Measurements from ENCODE around the gene MAGI1.

Gene MAGI1

DNA sequence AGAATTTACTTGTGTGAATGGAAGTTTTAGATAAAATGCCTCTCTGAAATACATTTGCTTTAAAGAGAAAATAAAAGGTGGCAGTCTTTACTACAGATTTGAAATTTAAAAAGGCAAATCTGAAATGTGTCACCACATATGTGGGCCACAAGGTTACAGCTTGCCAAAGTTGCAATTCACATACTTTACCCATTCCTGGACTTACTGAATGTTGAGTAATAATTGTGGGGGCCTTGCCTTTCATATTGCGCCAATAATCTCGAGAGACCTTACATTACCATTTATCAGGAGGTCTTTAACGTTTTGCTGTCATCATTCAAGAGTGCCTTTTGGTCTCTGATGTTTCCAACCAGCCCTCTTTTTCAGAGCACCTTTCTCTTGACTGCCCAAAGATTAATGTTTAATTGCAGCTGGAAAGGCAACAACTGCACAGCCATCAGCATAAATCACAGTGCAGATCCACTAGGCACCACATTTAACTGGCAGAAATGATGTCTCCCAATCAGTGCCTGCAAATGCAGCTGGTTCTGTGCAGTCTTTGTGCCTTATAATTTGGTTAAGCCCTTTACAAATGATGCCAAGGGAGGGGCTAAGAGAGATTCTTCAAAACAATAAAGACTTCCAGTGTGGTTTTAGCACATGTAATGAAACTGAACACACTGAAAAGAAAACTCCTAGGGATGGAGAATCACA, 206.8 kb downstream of the MAGI1 start:
- DNase-seq (ENCODE audit: low read depth) = no peak

GRCh38 chr3:65830948-65831732, 207.6 kb downstream of the MAGI1 start:
- no peak for DNase-seq (ENCODE audit: low read depth)

- no peak for DNase-seq (ENCODE audit: low read depth)
Observed at GRCh38 chr3:65829228-65829627, 209.5 kb downstream of the MAGI1 start.

DNA sequence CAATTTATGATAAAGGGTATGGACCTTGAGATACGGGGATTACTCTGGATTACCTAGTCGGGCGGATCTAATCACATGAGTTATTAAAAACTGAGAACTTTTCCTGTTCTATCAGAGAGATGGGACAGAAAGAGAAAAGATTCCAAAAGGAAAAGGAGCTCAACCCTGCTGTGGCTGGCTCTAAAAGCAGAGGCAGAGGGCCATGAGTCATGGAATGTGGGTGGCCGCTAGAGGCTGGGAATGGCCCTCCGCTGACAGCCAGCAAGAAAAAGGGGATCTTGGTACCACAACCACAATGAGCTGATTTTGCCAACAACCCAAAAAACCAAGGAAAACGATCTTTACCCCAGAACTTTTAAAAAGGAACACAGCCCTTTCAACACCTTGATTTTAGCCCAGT, 210.0 kb downstream of the MAGI1 start:
- no peak for DNase-seq (ENCODE audit: low read depth)

DNA sequence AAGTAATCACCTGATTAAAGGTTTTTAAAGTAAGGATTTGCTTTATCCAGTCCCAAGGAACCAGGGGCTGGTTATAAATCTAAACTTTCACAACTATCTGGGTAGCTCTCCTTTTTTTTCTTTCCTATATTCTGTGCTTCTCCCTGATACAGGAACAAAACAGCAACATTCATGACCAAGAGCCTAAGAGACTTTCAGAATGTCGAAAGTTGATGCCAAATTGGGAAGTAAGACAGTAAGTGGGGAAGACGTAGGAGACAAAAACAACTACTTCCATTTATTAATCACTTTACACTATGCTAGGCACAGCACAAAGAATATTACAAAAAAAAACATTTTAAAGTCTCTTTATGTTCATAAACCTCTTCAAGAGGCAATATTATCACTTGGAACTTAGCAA, 211.6 kb downstream of the MAGI1 start:
- no peak for DNase-seq (ENCODE audit: low read depth)

GRCh38 chr3:65824166-65824565, 214.6 kb downstream of the MAGI1 start:
- no peak for DNase-seq (ENCODE audit: low read depth)

DNA sequence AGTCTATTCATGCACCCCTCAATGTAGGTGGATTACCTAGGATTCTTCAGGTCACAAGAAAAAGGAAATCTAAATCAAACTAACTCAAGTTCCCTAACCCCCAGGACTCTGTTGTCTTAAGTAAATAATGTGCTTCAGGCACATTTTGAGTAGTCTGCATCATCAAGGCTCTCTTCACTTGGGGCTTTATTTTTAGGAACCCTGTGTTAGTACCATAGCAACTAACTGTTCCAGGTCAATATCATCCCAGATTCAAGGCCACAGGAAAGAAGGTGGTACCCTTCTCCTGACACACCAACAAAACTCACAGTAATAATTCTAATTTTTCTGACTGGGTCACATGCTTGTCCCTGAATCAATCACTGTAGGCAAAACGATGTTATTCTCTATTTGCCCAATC, 218.1 kb downstream of the MAGI1 start:
- DNase-seq (ENCODE audit: low read depth) = no peak

GRCh38 chr3:65819896-65820295, 218.8 kb downstream of the MAGI1 start:
- DNase-seq (ENCODE audit: low read depth) = no peak

DNA sequence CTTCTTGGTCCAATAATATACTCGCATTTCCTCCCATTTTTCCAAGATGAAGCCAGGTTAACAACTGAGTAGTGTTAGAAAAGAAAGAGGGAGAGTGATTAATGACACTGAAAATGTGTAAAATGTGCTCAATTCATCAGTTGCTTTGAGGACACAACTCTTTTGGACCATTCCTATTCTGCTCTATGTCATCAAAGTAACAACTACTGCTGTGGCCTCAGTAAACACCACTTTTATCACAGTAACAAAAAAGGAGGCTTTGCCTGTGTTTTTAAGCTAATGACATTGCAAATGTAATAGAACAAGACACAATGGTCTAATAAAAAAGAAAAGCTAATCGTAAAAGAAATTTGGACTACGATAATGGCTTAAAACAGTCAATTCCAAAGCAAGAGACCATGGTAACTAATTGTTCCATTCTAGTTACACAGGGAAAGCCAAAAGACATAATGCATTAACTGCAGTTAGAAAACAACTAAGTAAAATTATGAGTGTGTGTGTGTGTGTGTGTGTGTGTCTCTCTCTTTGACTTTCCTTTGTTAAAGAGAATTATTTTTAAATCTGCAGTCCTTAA, 221.1 kb downstream of the MAGI1 start:
- DNase-seq (ENCODE audit: low read depth) = no peak

- DNase-seq (ENCODE audit: low read depth) = no peak
Observed at GRCh38 chr3:65816208-65816607, 222.5 kb downstream of the MAGI1 start.

- no peak for DNase-seq (ENCODE audit: low read depth)
Observed at GRCh38 chr3:65814845-65815578, 223.7 kb downstream of the MAGI1 start.

- no peak for DNase-seq (ENCODE audit: low read depth)
Observed at GRCh38 chr3:65811892-65812291, 226.8 kb downstream of the MAGI1 start.

- no peak for DNase-seq (ENCODE audit: low read depth)
Observed at GRCh38 chr3:65811086-65811761, 227.5 kb downstream of the MAGI1 start.

DNA sequence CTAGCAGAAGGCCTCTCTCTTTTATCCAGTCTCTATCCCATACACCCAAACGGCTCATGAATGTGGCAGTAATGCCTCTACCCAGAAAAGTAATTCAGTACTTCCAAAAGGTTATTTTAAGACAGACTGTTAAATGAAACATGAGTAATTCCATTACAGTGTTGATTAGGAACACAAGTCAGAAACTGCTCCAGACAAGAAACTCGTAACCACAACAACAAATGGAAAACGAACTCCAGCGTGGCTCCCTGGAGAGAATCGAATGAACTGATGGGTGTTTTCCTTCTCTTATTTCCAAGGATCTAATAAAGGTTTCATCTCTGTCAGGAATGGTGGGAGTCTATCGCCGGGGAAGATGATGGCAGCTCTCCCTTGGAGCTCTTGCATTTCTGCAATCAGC, 228.4 kb downstream of the MAGI1 start:
- DNase-seq (ENCODE audit: low read depth) = no peak

DNA sequence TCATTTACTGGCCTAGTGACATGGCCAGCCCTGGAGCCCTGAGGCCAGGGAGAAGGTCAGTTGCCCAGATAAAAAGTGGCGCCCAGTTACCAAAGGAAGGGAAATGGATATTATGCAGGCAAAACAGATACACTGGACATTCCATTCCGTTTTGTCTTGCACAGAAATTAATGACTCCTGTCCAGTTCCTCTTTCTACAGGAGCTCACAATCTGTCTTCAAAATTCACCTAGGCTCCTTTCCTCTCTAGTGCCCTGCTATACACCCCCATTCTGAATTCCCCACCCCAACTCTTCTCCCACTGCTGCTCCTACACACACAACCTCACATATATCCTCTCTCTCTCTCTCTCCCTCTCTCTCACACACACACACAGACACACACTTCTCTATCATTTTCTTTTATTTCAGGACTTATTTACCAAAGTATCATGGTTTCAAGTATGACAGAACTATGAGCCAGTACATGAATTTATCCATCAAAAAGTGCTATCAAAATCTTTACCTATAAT, 229.0 kb downstream of the MAGI1 start:
- no peak for DNase-seq (ENCODE audit: low read depth)

DNA sequence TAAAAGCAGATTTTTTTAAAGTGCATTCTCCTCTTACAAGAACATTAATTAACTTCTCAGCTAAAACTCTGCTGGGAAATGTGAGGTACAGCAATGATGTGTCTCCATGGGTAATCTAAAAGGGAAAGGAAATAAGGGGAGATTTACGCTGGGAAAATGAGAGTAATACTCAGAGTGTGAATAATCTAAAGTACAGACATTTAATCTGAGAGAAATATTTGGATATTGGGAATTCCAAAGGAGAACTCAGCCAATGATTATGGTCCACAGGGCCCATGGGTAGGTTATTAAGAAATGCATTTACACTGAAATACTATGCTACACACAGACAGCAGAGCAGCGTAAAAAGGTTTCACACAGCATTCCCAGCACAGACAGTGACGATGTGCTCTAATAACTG, 229.9 kb downstream of the MAGI1 start:
- DNase-seq (ENCODE audit: low read depth) = no peak

- DNase-seq (ENCODE audit: low read depth) = no peak
Observed at GRCh38 chr3:65808407-65808806, 230.3 kb downstream of the MAGI1 start.

- no peak for DNase-seq (ENCODE audit: low read depth)
Observed at GRCh38 chr3:65807225-65807624, 231.5 kb downstream of the MAGI1 start.

- no peak for DNase-seq (ENCODE audit: low read depth)
Observed at GRCh38 chr3:65806600-65806999, 232.1 kb downstream of the MAGI1 start.

DNA sequence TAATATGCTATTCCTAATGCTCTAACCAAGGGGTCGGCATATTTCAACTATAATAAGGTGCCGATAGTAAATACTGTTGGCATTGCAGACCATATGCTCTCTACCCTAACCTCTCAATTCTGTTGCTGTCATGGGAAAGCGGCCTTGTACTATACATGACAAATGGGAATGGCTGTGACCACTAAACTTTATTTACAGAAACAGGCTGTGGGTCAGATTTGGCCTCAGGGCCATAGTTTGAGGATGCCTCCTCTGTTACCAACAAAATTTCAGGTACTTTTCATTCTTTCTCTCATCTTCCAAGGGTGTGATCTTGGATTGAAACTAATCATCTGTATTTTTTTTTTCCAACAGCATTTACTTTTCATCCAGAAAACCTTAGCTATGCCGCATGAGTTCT, 242.0 kb downstream of the MAGI1 start:
- DNase-seq (ENCODE audit: low read depth) = no peak

GRCh38 chr3:65795166-65795565, 243.6 kb downstream of the MAGI1 start:
- DNase-seq (ENCODE audit: low read depth) = no peak

Data from stimulated activated CD4-positive, alpha-beta T cell treated with anti-CD3 and anti-CD28 coated beads, Interleukin-2, amount 100 ng/mL, for 4 hours (primary cell).